H1 (cell line): ENCODE data around the gene KHDC4. TPM values are rescaled to one million over a fixed set of nuclear protein-coding genes. Genes with fewer than 3 reads are reported as not detected.
A peak's percentile ranks its signal among the peaks of the same experiment; 100 is the strongest.

ENCODE experiments used
- CTCF ChIA-PET: fragments of 300-600 bp; sonication (Branson Sonifier 250); formaldehyde crosslinking; loops from one replicate; lab custom pipeline; 2021; ENCODE audit not compliant: partially characterized antibody; lab: Charles Lee
- POLR2A ChIA-PET: fragments of 300-600 bp; sonication (Branson Sonifier 250); formaldehyde crosslinking; loops from one replicate; lab custom pipeline; 2021; ENCODE audit warnings: inconsistent platforms; ENCODE audit not compliant: partially characterized antibody; lab: Charles Lee
- DNase-seq, 2 experiments: peaks; one replicate each; pipeline versions ENCODE4 v3.0.0 to v3.0.0-alpha.2; 2010 to 2022; ENCODE audit warnings: low spot score in 2 of 2, low read depth in 1 of 2, mixed read lengths in 1 of 2
- FAIRE-seq: peaks from 2 replicates; lab custom pipeline; 2011; peaks lifted over from hg19 to GRCh38; lab: Jason Lieb, UNC
- H2AFZ ChIP-seq: 2 replicates; pipeline ENCODE4 v1.8.1; 2012; ENCODE audit warnings: low read length, inconsistent platforms
- H2AK5ac ChIP-seq: 2 replicates; pipeline ENCODE4 v1.6.1; 2013; ENCODE audit warnings: low read depth, low read length
- H2BK120ac ChIP-seq: replicated peaks from 2 replicates; pipeline ENCODE3; 2013; ENCODE audit warnings: low read depth, low read length, inconsistent platforms
- H2BK12ac ChIP-seq: 2 replicates; pipeline ENCODE4 v1.6.1; 2013; ENCODE audit warnings: low read depth, low read length
- H2BK15ac ChIP-seq: 2 replicates; pipeline ENCODE4 v1.6.1; 2013; ENCODE audit warnings: low read length
- H2BK20ac ChIP-seq: 2 replicates; pipeline ENCODE4 v1.6.1; 2013; ENCODE audit warnings: low read length
- H2BK5ac ChIP-seq: 2 replicates; pipeline ENCODE4 v1.6.1; 2013; ENCODE audit warnings: low read depth, low read length
- H3K14ac ChIP-seq: 2 replicates; pipeline ENCODE4 v1.6.1; 2013; ENCODE audit warnings: inconsistent platforms; ENCODE audit not compliant: insufficient read length
- H3K18ac ChIP-seq: 2 replicates; pipeline ENCODE4 v1.6.1; 2013; ENCODE audit warnings: low read length; ENCODE audit errors: extremely low read depth
- H3K23ac ChIP-seq: 2 replicates; pipeline ENCODE4 v1.6.1; 2013; ENCODE audit warnings: inconsistent platforms; ENCODE audit not compliant: insufficient read length
- H3K23me2 ChIP-seq: 2 replicates; pipeline ENCODE4 v1.6.1; 2013; ENCODE audit warnings: low read depth, low read length
- H3K27ac ChIP-seq: 2 replicates; pipeline ENCODE4 v1.6.1; 2011; ENCODE audit warnings: low read depth, low read length, inconsistent platforms
- H3K27me3 ChIP-seq, 4 experiments: replicated peaks in 1 of 4; 1 replicate in 1 of 4; 2 replicates in 3 of 4; pipeline versions ENCODE4 v1.6.1 to v1.8.1; 2011 to 2013; ENCODE audit warnings: low read length in 3 of 4, mild to moderate bottlenecking in 3 of 4, inconsistent platforms in 2 of 4, mixed read lengths in 2 of 4, moderate library complexity in 1 of 4; ENCODE audit not compliant: control insufficient read depth in 3 of 4, insufficient read depth in 3 of 4; ENCODE audit errors: extremely low read depth in 1 of 4
- H3K36me3 ChIP-seq, 4 experiments: 2 replicates each; pipeline versions ENCODE4 v1.6.1 to v1.8.1; 2011 to 2013; ENCODE audit warnings: mild to moderate bottlenecking in 4 of 4, low read length in 3 of 4, moderate library complexity in 2 of 4, control low read depth in 1 of 4, inconsistent platforms in 1 of 4; ENCODE audit not compliant: insufficient read depth in 4 of 4, control insufficient read depth in 2 of 4
- H3K4ac ChIP-seq: replicated peaks from 2 replicates; pipeline ENCODE3; 2013; ENCODE audit warnings: low read length, low read depth, mixed read lengths, inconsistent platforms; ENCODE audit not compliant: insufficient read length
- H3K4me1 ChIP-seq, 4 experiments: replicated peaks in 1 of 4; 1 replicate in 1 of 4; 2 replicates in 3 of 4; pipeline versions ENCODE4 v1.6.1 to v1.8.1; 2011 to 2013; ENCODE audit warnings: low read length in 3 of 4, inconsistent platforms in 2 of 4, mixed read lengths in 1 of 4; ENCODE audit not compliant: insufficient read depth in 4 of 4, control insufficient read depth in 3 of 4
- H3K4me2 ChIP-seq, 2 experiments: 2 replicates each; pipeline versions ENCODE4 v1.6.1 to v1.8.1; 2011 to 2013; ENCODE audit warnings: low read depth in 2 of 2, low read length in 2 of 2, control low read depth in 1 of 2, inconsistent platforms in 1 of 2, mild to moderate bottlenecking in 1 of 2; ENCODE audit not compliant: insufficient read depth in 1 of 2
- H3K4me3 ChIP-seq, 4 experiments: fragments of 200-600, 300-600 bp in 1 of 4; sonication (generic), shearing (Covaris generic), sonication (Bioruptor Twin) in 1 of 4; 2 replicates each; pipeline versions ENCODE4 v1.5.1 to v1.8.1; 2011 to 2016; ENCODE audit warnings: low read length in 4 of 4, low read depth in 3 of 4, control low read depth in 2 of 4, inconsistent platforms in 2 of 4, mild to moderate bottlenecking in 2 of 4, mixed read lengths in 1 of 4, moderate library complexity in 1 of 4; ENCODE audit not compliant: insufficient read depth in 2 of 4; ENCODE audit errors: extremely low read depth in 1 of 4
- H3K56ac ChIP-seq: replicated peaks from 2 replicates; pipeline ENCODE3; 2013; ENCODE audit warnings: low read depth, mild to moderate bottlenecking, mixed read lengths, low read length, inconsistent platforms; ENCODE audit not compliant: insufficient read length
- H3K79me1 ChIP-seq: 2 replicates; pipeline ENCODE4 v1.6.1; 2013; ENCODE audit warnings: low read depth, low read length, control low read depth
- H3K79me2 ChIP-seq, 2 experiments: 2 replicates each; pipeline versions ENCODE4 v1.6.1 to v1.8.1; 2012 to 2013; ENCODE audit warnings: low read length in 2 of 2, mild to moderate bottlenecking in 2 of 2, inconsistent platforms in 1 of 2; ENCODE audit not compliant: insufficient read depth in 2 of 2, control insufficient read depth in 1 of 2
- H3K9ac ChIP-seq, 4 experiments: replicated peaks in 1 of 4; 1 replicate in 1 of 4; 2 replicates in 3 of 4; pipeline versions ENCODE4 v1.6.1 to v1.8.1; 2011 to 2013; ENCODE audit warnings: low read depth in 3 of 4, low read length in 3 of 4, control low read depth in 2 of 4, mild to moderate bottlenecking in 2 of 4, moderate library complexity in 2 of 4, inconsistent platforms in 1 of 4; ENCODE audit errors: extremely low read depth in 1 of 4
- H3K9me3 ChIP-seq, 2 experiments: 2 replicates each; pipeline versions ENCODE4 v1.6.1 to v1.8.1; 2012 to 2013; ENCODE audit warnings: mild to moderate bottlenecking in 2 of 2, moderate library complexity in 2 of 2, control low read depth in 1 of 2, inconsistent platforms in 1 of 2, low read depth in 1 of 2, low read length in 1 of 2, mixed read lengths in 1 of 2; ENCODE audit not compliant: insufficient read depth in 2 of 2
- H4K20me1 ChIP-seq, 2 experiments: replicated peaks in 1 of 2; 2 replicates each; pipeline versions ENCODE3 to v1.8.1; 2011 to 2013; ENCODE audit warnings: inconsistent platforms in 2 of 2, low read length in 2 of 2, mild to moderate bottlenecking in 1 of 2; ENCODE audit not compliant: insufficient read depth in 2 of 2, control insufficient read depth in 1 of 2
- H4K5ac ChIP-seq: 2 replicates; pipeline ENCODE4 v1.6.1; 2013; ENCODE audit warnings: low read length, low read depth, mixed read lengths, inconsistent platforms; ENCODE audit not compliant: insufficient read length
- H4K8ac ChIP-seq: 2 replicates; pipeline ENCODE4 v1.8.0; 2013; ENCODE audit warnings: mild to moderate bottlenecking, moderate library complexity, low read length, inconsistent platforms; ENCODE audit not compliant: insufficient read depth; ENCODE audit errors: extremely low read depth
- H4K91ac ChIP-seq: replicated peaks from 2 replicates; pipeline ENCODE3; 2013; ENCODE audit warnings: low read length, mixed read lengths, inconsistent platforms; ENCODE audit not compliant: insufficient read length
- CBX5 ChIP-seq: fragments of 300-800, 300-1000 bp; sonication (generic); IDR thresholded peaks from 2 replicates; pipeline ENCODE4 v1.7.1; 2016; ENCODE audit warnings: antibody characterized with exemption, low read length, low read depth
- CTCF ChIP-seq, 3 experiments: IDR thresholded peaks; 1 replicate in 2 of 3; 2 replicates in 1 of 3; pipeline versions ENCODE4 v1.5.1 to v1.6.1; 2011; ENCODE audit warnings: low read length in 3 of 3, mild to moderate bottlenecking in 3 of 3, inconsistent platforms in 2 of 3, low read depth in 1 of 3, moderate library complexity in 1 of 3; ENCODE audit not compliant: insufficient read depth in 1 of 3; ENCODE audit errors: control extremely low read depth in 1 of 3
- MAX ChIP-seq: IDR thresholded peaks from 2 replicates; pipeline ENCODE4 v1.6.1; 2012; ENCODE audit warnings: inconsistent platforms
- POLR2AphosphoS5 ChIP-seq: IDR thresholded peaks from 2 replicates; pipeline ENCODE4 v1.6.1; 2011; ENCODE audit warnings: low read depth, low read length
- RAD21 ChIP-seq, 2 experiments: IDR thresholded peaks in 1 of 2; conservative IDR thresholded peaks in 1 of 2; 2 replicates each; pipeline ENCODE4 v1.6.1; 2011; ENCODE audit warnings: low read depth in 2 of 2, low read length in 2 of 2, improper control_type of control experiment in 1 of 2, inconsistent platforms in 1 of 2, mild to moderate bottlenecking in 1 of 2, moderate library complexity in 1 of 2
- RBBP5 ChIP-seq: IDR thresholded peaks from 2 replicates; pipeline ENCODE4 v1.7.1; 2012; ENCODE audit warnings: low read depth, mild to moderate bottlenecking, inconsistent platforms, low read length, moderate library complexity, borderline replicate concordance
- SIN3A ChIP-seq, 2 experiments: IDR thresholded peaks in 1 of 2; conservative IDR thresholded peaks in 1 of 2; 2 replicates each; pipeline ENCODE4 v1.6.1; 2011 to 2012; ENCODE audit warnings: low read length in 2 of 2, improper control_type of control experiment in 1 of 2, low read depth in 1 of 2, mild to moderate bottlenecking in 1 of 2
- SRF ChIP-seq: IDR thresholded peaks from 2 replicates; pipeline ENCODE4 v1.6.1; 2011; ENCODE audit warnings: mild to moderate bottlenecking, low read depth, low read length, moderate library complexity
- WGBS, 2 experiments: shearing (Covaris generic) in 1 of 2; methylation state at CpG; one replicate each; pipeline versions ENCODE4 v1.1.6 to v1.1.7; 2013 to 2015; ENCODE audit warnings: low lambda C conversion rate in 2 of 2, mixed read lengths in 2 of 2, inconsistent platforms in 1 of 2, low coverage in 1 of 2, missing lambda C conversion rate in 1 of 2; ENCODE audit not compliant: insufficient replicate concordance in 2 of 2, insufficient coverage in 1 of 2, insufficient read length in 1 of 2; ENCODE audit errors: extremely low coverage in 1 of 2, missing lambda C conversion rate in 1 of 2; 5-methylcytosine and 5-hydroxymethylcytosine counted together
- polyA plus RNA-seq, 7 experiments: library from polyadenylated mRNA; depleted of rRNA in 3 of 7; stranded (reverse) in 5 of 7; unstranded in 2 of 7; fragments of >200 nt in 5 of 7; fragments of 200-250 nt in 2 of 7; gene quantifications; 1 replicate in 5 of 7; 2 replicates in 1 of 7; 4 replicates in 1 of 7; pipeline versions ENCODE4 v1.2.1 to v1.2.3, GENCODE V29; 2011 to 2013; ENCODE audit warnings: missing spikeins in 2 of 7, mixed read lengths in 2 of 7
- total RNA-seq: library from RNA; stranded (reverse); fragmentation: NEBNext Ultra II Directional; extraction: Animal tissue kit (Norgen Biotek cat#: 25700); gene quantifications from 2 replicates; pipeline ENCODE4 v1.2.1, GENCODE V29; 2021

KHDC4 gene
- total and polyA plus RNA-seq, 2 of the 8 experiments (the other 6 are each of a cell fraction or from before 2014, with no cell fraction given), result 56.6 to 81.1 TPM

- no peak overlapping the region for H3K14ac ChIP-seq
- no peak overlapping the region for H2AFZ ChIP-seq
- no peak overlapping the region for H3K27ac ChIP-seq
- no peak overlapping the region for H4K91ac ChIP-seq
- no peak overlapping the region for H2BK15ac ChIP-seq
- no peak overlapping the region for H3K56ac ChIP-seq
- peaks cover 0 to 1% of the 10 kb centered on the region in 2 experiments for H4K20me1 ChIP-seq
- H4K5ac ChIP-seq, result no peak overlapping the region
- no peak overlapping the region for H3K23ac ChIP-seq
- POLR2A ChIA-PET, result interaction anchor here (0.8 to 4.8 kb wide), 8 partner anchors 8 to 185 kb away, joined by 3 to 27 read pairs (median 5); partner anchors contain the start of gene ARHGEF2
- no peak overlapping the region for H2AK5ac ChIP-seq
- CTCF ChIA-PET, result interaction anchor here (0.6 to 5.3 kb wide), 26 partner anchors 9 to 196 kb away, joined by 3 to 49 read pairs (median 5); partner anchors contain the start of genes ARHGEF2 and SSR2
- TF ChIP-seq CBX5 (no peak), SIN3A (conservative IDR thresholded peaks at IDR 0.05 in 1 of 2, IDR thresholded peaks at IDR 0.05 in 1 of 2; ENCODE audit: low read depth in 1 of 2, low read length in 2 of 2) (0 out of 4 replicates have a peak, but pooled peaks of 1 of the 2 experiments have one; percentile 33), RAD21 (IDR thresholded peaks at IDR 0.05 in 1 of 2, conservative IDR thresholded peaks at IDR 0.05 in 1 of 2; ENCODE audit: low read depth in 2 of 2, low read length in 2 of 2) (peak; percentile 87 to 88), POLR2AphosphoS5 (no peak), CTCF (IDR thresholded peaks at IDR 0.05; ENCODE audit: control extremely low read depth in 1 of 3, insufficient read depth in 1 of 3, low read depth in 1 of 3, low read length in 3 of 3) (peak in 2 of 3 experiments; percentile 75 to 86; a peak in 3 of 4 replicates), RBBP5 (no peak), MAX (no peak), SRF (no peak)
- no peaks in the 10 kb centered on the region for H3K9me3 ChIP-seq
- H3K79me2 ChIP-seq, result peaks cover 4 to 9% of the 10 kb centered on the region in 2 experiments; a peak in 3 of 4 replicates
- H3K36me3 ChIP-seq, result peaks cover 0 to 2% (median 0%) of the 10 kb centered on the region in 4 experiments; a peak in 1 of 8 replicates
- no peak for DNase-seq
- H3K4me1 ChIP-seq, result peaks cover 0 to 5% (median 0%) of the 10 kb centered on the region in 4 experiments; a peak in 4 of 7 replicates
- no peaks in the 10 kb centered on the region for H3K79me1 ChIP-seq
- FAIRE-seq, result peak; percentile 66
- H4K8ac ChIP-seq, result no peak overlapping the region
- no peak overlapping the region for H2BK5ac ChIP-seq
- H3K9ac ChIP-seq, result no peak overlapping the region
- no peak overlapping the region for H2BK120ac ChIP-seq
- H3K27me3 ChIP-seq, result no peaks in the 10 kb centered on the region
- H2BK20ac ChIP-seq, result no peak overlapping the region
- peaks cover 5% of the 10 kb centered on the region for H3K23me2 ChIP-seq
- WGBS, 2 experiments, result 0% methylated on average over 1 of the region's 1 CpG; no CpG with 5 or more reads in 1 of the 2 experiments
- H3K4me3 ChIP-seq, result no peak overlapping the region
- H3K18ac ChIP-seq, result no peak overlapping the region
- no peak overlapping the region for H2BK12ac ChIP-seq
- H3K4ac ChIP-seq, result no peak overlapping the region
- no peak overlapping the region for H3K4me2 ChIP-seq
Measured at GRCh38 chr1:155938220-155938627, 4.0 kb upstream of the KHDC4 start.
